Prostate gland (tissue), 2 donors: ENCODE measurements around the gene NFASC.

Source experiments
- POLR2A ChIP-seq: fragments of 450-650 bp; IDR thresholded peaks from one replicate; pipeline ENCODE4 v1.6.1; 2016; ENCODE audit warnings: antibody characterized with exemption, mild to moderate bottlenecking
- POLR2AphosphoS5 ChIP-seq: sonication (generic); formaldehyde crosslinking; IDR thresholded peaks from one replicate; pipeline ENCODE4 v1.6.1; 2017; ENCODE audit warnings: antibody characterized with exemption
- TF ChIP-seq, protein P1 (sequence below), 4 experiments: fragments of 200-600 bp in 2 of 4; fragments of 450-650 bp in 2 of 4; sonication (generic) in 2 of 4; IDR thresholded peaks; 1 replicate in 3 of 4; 2 replicates in 1 of 4; pipeline ENCODE4 v1.5.1; 2016 to 2019; ENCODE audit warnings: antibody characterized with exemption in 4 of 4, mild to moderate bottlenecking in 2 of 4, moderate library complexity in 2 of 4

DNA sequence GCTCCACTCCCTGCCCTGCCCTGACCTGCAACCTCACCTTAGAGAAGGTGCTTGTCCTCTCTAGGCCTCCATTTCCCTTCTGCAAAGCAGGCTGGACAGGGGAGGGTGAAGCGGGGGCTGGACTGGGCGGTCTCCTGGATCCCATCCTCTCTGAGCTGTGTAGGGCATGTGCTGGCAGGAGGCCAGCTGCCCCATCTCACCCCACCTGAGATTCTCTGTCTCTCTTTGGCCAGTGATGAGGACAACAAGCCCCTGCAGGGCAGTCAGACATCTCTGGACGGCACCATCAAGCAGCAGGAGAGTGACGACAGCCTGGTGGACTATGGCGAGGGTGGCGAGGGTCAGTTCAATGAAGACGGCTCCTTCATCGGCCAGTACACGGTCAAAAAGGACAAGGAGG is 145.4 kb downstream of the NFASC start:
- TF ChIP-seq POLR2A (no peak), POLR2AphosphoS5 (no peak)
- TF ChIP-seq, protein P1, sequence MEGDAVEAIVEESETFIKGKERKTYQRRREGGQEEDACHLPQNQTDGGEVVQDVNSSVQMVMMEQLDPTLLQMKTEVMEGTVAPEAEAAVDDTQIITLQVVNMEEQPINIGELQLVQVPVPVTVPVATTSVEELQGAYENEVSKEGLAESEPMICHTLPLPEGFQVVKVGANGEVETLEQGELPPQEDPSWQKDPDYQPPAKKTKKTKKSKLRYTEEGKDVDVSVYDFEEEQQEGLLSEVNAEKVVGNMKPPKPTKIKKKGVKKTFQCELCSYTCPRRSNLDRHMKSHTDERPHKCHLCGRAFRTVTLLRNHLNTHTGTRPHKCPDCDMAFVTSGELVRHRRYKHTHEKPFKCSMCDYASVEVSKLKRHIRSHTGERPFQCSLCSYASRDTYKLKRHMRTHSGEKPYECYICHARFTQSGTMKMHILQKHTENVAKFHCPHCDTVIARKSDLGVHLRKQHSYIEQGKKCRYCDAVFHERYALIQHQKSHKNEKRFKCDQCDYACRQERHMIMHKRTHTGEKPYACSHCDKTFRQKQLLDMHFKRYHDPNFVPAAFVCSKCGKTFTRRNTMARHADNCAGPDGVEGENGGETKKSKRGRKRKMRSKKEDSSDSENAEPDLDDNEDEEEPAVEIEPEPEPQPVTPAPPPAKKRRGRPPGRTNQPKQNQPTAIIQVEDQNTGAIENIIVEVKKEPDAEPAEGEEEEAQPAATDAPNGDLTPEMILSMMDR (IDR thresholded peaks at IDR 0.05): no peak
